SHP77 (cell line): ENCODE measurements around the gene TMEM89.
A peak's percentile ranks its signal among the peaks of the same experiment; 100 is the strongest.

ENCODE experiments used
- DNase-seq, 2 experiments: peaks; one replicate each; lab custom pipeline; 2025; lab: John Stamatoyannopoulos, UW

Gene TMEM89, protein sequence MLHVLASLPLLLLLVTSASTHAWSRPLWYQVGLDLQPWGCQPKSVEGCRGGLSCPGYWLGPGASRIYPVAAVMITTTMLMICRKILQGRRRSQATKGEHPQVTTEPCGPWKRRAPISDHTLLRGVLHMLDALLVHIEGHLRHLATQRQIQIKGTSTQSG

GRCh38 chr3:48621461-48621869 is at the start of gene TMEM89:
Gene TMEM89, minus strand, starts transcription at chr3:48621769. Its CDS starts 13 bp downstream, at chr3:48621756.
- no peak for DNase-seq

- no peak for DNase-seq
Measured at GRCh38 chr3:48664929-48665328, 43.4 kb upstream of the TMEM89 start.

GRCh38 chr3:48664313-48664644 is 42.7 kb upstream of the TMEM89 start:
- no peak for DNase-seq

GRCh38 chr3:48663489-48664312 is 42.1 kb upstream of the TMEM89 start:
- DNase-seq: peak; percentile 98

GRCh38 chr3:48662753-48663488 is 41.4 kb upstream of the TMEM89 start, which contains the start of gene CELSR3:
Gene CELSR3, minus strand, starts transcription at chr3:48662886. Its CDS starts 252 bp downstream, at chr3:48662634.
- peak; percentile 64 to 76 for DNase-seq

DNA sequence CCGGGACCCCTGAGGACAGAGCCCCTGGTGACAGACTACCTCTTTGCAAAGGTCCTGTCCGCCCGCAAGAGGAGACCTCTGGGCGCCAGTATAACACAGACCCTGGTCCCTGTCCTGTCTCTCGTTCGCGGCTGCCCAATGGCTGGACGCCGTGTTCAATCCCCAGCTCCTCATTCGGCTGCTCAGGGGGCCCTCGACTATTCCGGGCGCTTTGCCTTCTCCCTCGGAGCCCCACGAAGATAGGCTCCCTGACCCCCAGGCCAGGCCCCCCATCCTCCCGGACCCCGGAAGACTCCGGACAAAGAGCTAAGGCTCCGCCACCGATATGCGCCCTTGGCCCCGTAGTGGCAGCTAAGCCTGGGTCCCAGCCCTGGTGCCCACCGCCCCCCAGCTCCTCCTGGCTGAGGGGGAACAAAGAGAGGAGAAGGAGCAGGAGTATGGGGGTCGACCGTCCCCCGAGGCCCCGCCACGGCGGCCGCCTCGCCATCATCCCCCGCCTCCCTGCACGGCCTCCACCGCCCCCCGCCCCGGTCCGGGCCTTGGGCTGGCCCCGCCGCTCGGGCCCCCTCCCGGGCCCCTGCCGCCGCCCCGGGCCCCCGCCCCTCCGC is 40.7 kb upstream of the TMEM89 start:
- no peak for DNase-seq

GRCh38 chr3:48661501-48662144 is 40.1 kb upstream of the TMEM89 start:
- DNase-seq: no peak

DNA sequence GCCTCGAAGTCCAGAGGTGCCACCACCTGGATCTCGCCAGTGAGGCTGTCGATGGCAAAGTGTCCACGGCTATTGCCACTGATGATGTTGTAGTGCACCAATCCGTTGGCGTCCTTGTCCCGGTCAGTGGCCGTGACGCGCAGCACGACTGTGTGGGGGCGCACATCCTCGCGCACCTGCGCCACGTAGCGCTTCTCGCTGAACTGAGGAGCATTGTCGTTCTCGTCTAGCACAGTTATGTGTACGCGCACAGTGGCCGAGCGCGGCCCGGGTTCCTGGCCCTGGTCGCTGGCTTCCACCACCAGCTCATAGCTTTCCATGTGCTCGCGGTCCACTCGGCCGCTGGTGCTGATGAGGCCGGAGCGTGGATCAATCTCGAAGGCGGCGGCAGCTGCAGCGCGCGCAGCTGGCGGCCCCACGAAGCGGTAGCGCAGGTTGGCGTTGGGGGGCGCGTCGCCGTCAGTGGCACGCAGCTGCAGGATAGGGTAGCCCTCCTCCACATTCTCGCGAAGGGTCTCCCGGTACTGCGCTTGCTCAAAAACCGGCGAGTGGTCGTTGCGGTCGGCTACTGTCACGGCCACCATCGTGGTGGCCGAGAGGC is 39.3 kb upstream of the TMEM89 start:
- no peak for DNase-seq

DNA sequence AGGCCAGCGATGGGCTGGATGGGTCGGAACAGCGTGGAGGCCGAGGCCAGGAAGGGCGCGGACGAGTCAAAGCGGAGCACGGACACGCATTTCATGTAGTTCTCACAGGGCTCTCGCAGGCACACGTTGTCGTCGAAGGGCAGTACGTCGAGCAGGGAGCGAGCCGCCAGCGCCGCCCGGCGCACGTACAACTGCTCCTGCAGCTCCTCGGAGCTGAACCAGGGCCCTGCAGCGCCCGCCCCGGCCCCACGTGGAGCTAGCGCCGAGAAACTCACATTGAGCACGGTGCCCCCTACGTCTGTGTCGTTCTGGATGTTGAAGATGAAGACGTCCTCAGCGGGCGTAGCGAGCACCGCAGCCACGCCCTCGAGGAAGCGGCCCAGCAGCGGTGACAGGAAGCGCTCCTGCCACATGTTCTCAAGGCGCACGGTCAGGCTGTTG is 35.3 kb upstream of the TMEM89 start:
- DNase-seq: no peak

- DNase-seq: no peak
Measured at GRCh38 chr3:48656061-48656840, 34.7 kb upstream of the TMEM89 start.

GRCh38 chr3:48655606-48656005 is 34.0 kb upstream of the TMEM89 start:
- DNase-seq: no peak

- no peak for DNase-seq
Measured at GRCh38 chr3:48655063-48655462, 33.5 kb upstream of the TMEM89 start.

DNA sequence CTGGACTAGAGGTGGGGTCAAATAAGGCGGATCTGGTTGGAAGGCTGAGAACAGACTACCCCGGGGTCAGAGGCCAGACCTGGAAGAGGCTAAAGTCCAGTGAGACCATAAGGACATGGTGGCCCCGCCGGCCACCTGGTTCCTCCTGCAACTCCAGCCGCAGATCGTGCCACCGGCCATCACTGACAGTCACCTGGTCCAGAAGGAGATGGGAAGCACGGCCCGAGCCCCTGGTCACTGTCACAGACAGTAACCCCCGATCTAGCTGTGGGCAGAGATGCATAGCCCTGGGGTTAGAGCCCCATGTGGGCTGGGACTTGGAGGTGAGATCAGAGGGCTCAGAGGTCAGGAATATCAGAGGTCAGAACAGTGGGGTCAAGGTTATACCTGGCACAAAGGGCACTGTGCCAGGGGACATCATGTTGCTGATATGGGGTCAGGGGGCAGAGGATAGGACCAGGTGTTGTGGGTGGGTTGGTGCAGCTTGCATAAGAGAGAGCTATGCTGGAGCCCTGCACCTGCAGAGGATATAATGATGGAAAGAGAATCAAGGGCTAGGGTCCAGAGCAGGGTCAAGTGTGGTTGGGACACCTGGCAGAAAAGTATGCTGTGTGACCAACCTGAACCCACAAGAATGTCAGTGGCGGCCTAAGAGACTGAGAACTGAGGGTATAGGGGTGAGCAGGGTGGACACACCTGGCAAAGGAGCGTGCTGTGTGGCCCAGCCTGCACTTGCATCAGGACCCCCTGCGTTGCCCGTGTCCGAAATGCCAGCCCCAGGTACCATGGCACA is 31.6 kb upstream of the TMEM89 start:
- no peak for DNase-seq

GRCh38 chr3:48651771-48652170 is 30.2 kb upstream of the TMEM89 start:
- no peak for DNase-seq

DNA sequence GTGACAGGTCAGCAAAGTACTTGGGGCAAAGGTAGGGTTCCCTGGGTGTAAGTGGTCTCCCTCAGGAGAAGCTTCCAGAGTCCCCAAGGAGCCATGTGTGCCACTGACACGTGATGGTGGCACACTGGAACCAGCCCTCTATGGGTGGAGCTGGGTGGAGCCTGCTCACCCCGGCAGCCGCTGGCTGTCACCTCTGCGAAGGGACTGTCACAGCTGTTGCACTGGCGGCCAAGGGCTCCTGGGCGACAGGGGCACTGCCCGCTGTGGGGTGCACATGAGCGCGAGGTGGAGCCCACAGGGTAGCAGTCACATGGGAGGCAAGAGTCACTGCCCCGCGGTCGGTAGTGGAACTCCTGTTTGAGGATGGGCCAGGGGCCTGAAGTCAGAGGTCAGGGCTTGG is 29.2 kb upstream of the TMEM89 start:
- DNase-seq: no peak

DNA sequence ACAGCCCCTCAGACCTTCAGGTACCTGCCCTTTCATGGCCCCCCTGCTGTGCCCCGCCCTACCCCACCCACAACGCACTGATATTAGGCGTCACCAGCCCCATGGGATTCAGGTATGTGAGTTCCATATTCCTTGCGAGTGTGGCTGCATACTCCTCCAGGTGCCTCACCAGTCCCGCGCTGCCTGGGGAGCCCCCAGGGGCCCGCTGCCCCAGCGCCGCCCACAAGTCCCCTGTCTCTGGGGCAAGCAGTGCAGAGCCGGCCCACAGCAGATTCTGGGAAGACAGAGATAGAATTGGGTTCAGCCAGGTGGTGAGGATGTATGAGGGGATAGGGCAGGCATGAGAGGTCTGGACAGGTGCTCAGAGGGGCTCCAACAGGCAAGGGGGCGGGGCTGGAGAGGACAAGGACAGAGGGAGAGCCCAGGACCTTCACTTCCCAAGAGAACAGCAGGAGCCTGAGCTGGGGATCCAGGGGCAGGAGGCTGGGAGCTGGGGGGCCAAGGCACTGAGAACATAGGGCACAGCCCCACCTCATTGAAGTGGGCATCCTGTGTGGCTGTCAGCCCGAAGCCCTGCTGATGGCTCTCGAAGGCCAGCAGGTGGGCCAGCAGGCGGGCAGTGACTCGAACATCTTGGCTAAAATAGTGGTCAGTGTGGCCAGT is 26.8 kb upstream of the TMEM89 start:
- no peak for DNase-seq

GRCh38 chr3:48647714-48648113 is 26.1 kb upstream of the TMEM89 start:
- DNase-seq: no peak

- no peak for DNase-seq
Measured at GRCh38 chr3:48644898-48645760, 23.6 kb upstream of the TMEM89 start.
